ENCODE results near the gene ZNF2. TPM values are rescaled to one million over a fixed set of nuclear protein-coding genes. Genes with fewer than 3 reads are reported as not detected.

ZNF2 gene
- total RNA-seq, 2 donors from 2014 or later = 2.9 to 4.1 TPM

- Histone ChIP-seq H3K27me3 (ENCODE audit: control insufficient read depth, insufficient read depth, low read length, poor library complexity, severe bottlenecking) (no peaks in the 10 kb centered on the region), H3K36me3 (ENCODE audit: control insufficient read depth, insufficient read depth, low read length) (peaks cover 88% of the 10 kb centered on the region), H3K9ac (ENCODE audit: extremely low read depth, low read length, poor library complexity, severe bottlenecking) (no peak overlapping the region), H3K4me3 (ENCODE audit: low read length) (peak overlapping the region; percentile 72), H3K4me1 (ENCODE audit: control insufficient read depth, insufficient read depth, low read length) (no peaks in the 10 kb centered on the region), H3K9me3 (ENCODE audit: control insufficient read depth, low read length) (peaks cover 99% of the 10 kb centered on the region), H3K27ac (ENCODE audit: low read depth, low read length) (no peak overlapping the region)
- Mint-ChIP-seq H3K27ac (no peak overlapping the region), H3K4me1 (no peaks in the 10 kb centered on the region), H3K36me3 (ENCODE audit: low read depth) (peaks cover 100% of the 10 kb centered on the region), H3K4me3 (no peak overlapping the region), H3K9me3 (peaks cover 98% of the 10 kb centered on the region), H3K27me3 (ENCODE audit: insufficient read depth) (no peaks in the 10 kb centered on the region)
- no peak for DNase-seq
- TF ChIP-seq, protein P1, sequence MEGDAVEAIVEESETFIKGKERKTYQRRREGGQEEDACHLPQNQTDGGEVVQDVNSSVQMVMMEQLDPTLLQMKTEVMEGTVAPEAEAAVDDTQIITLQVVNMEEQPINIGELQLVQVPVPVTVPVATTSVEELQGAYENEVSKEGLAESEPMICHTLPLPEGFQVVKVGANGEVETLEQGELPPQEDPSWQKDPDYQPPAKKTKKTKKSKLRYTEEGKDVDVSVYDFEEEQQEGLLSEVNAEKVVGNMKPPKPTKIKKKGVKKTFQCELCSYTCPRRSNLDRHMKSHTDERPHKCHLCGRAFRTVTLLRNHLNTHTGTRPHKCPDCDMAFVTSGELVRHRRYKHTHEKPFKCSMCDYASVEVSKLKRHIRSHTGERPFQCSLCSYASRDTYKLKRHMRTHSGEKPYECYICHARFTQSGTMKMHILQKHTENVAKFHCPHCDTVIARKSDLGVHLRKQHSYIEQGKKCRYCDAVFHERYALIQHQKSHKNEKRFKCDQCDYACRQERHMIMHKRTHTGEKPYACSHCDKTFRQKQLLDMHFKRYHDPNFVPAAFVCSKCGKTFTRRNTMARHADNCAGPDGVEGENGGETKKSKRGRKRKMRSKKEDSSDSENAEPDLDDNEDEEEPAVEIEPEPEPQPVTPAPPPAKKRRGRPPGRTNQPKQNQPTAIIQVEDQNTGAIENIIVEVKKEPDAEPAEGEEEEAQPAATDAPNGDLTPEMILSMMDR (conservative IDR thresholded peaks at IDR 0.05) = no peak
- 84 to 93% methylated on average over 3 to 6 of the region's 6 CpGs for WGBS, 2 experiments (ENCODE audit: insufficient coverage in 1 of 2, insufficient read length in 1 of 2)
These were observed 49.5 kb downstream of the ZNF2 start for GRCh38 chr2:95215018-95215612.

GRCh38 chr2:95220449-95220848 is 54.8 kb downstream of the ZNF2 start:
- Histone ChIP-seq H3K27me3 (ENCODE audit: control insufficient read depth, insufficient read depth, low read length, poor library complexity, severe bottlenecking) (no peaks in the 10 kb centered on the region), H3K9me3 (ENCODE audit: control insufficient read depth, low read length) (peaks cover 88% of the 10 kb centered on the region), H3K4me3 (ENCODE audit: low read length) (no peak overlapping the region), H3K27ac (ENCODE audit: low read depth, low read length) (no peak overlapping the region), H3K9ac (ENCODE audit: extremely low read depth, low read length, poor library complexity, severe bottlenecking) (no peak overlapping the region), H3K36me3 (ENCODE audit: control insufficient read depth, insufficient read depth, low read length) (peaks cover 51% of the 10 kb centered on the region), H3K4me1 (ENCODE audit: control insufficient read depth, insufficient read depth, low read length) (no peaks in the 10 kb centered on the region)
- Mint-ChIP-seq H3K27me3 (ENCODE audit: insufficient read depth) (no peaks in the 10 kb centered on the region), H3K4me3 (no peak overlapping the region), H3K36me3 (ENCODE audit: low read depth) (peaks cover 83% of the 10 kb centered on the region), H3K4me1 (no peaks in the 10 kb centered on the region), H3K9me3 (peaks cover 81% of the 10 kb centered on the region), H3K27ac (no peak overlapping the region)
- DNase-seq = no peak
- 92 to 100% methylated on average over 2 to 3 of the region's 3 CpGs for WGBS, 2 experiments (ENCODE audit: insufficient coverage in 1 of 2, insufficient read length in 1 of 2)
- TF ChIP-seq, protein P1 (conservative IDR thresholded peaks at IDR 0.05) = no peak

GRCh38 chr2:95225658-95226057 is 60.0 kb downstream of the ZNF2 start:
- H3K27me3 Mint-ChIP-seq (ENCODE audit: insufficient read depth) = no peaks in the 10 kb centered on the region
- H3K9me3 Mint-ChIP-seq = peaks cover 29% of the 10 kb centered on the region
- H3K9ac ChIP-seq (ENCODE audit: extremely low read depth, low read length, poor library complexity, severe bottlenecking) = no peak overlapping the region
- H3K27me3 ChIP-seq (ENCODE audit: control insufficient read depth, insufficient read depth, low read length, poor library complexity, severe bottlenecking) = no peaks in the 10 kb centered on the region
- H3K36me3 ChIP-seq (ENCODE audit: control insufficient read depth, insufficient read depth, low read length) = peaks cover 10% of the 10 kb centered on the region
- peaks cover 36% of the 10 kb centered on the region for H3K9me3 ChIP-seq (ENCODE audit: control insufficient read depth, low read length)
- H3K27ac ChIP-seq (ENCODE audit: low read depth, low read length) = no peak overlapping the region
- DNase-seq = no peak
- no peak overlapping the region for H3K27ac Mint-ChIP-seq
- no peak overlapping the region for H3K4me3 Mint-ChIP-seq
- H3K4me3 ChIP-seq (ENCODE audit: low read length) = no peak overlapping the region
- TF ChIP-seq, protein P1 (conservative IDR thresholded peaks at IDR 0.05) = no peak
- peaks cover 32% of the 10 kb centered on the region for H3K36me3 Mint-ChIP-seq (ENCODE audit: low read depth)
- no peaks in the 10 kb centered on the region for H3K4me1 Mint-ChIP-seq
- H3K4me1 ChIP-seq (ENCODE audit: control insufficient read depth, insufficient read depth, low read length) = no peaks in the 10 kb centered on the region
